Hematopoietic multipotent progenitor cell treated with erythropoietin and hydrocortisone succinate and interleukin-3 and kit ligand, for 8 days (in vitro differentiated cells): ENCODE results near the gene IFI27L1.

Experiments
- DNase-seq: peaks from one replicate; pipeline ENCODE4 v3.0.0-alpha.2; 2015

IFI27L1 gene

DNA sequence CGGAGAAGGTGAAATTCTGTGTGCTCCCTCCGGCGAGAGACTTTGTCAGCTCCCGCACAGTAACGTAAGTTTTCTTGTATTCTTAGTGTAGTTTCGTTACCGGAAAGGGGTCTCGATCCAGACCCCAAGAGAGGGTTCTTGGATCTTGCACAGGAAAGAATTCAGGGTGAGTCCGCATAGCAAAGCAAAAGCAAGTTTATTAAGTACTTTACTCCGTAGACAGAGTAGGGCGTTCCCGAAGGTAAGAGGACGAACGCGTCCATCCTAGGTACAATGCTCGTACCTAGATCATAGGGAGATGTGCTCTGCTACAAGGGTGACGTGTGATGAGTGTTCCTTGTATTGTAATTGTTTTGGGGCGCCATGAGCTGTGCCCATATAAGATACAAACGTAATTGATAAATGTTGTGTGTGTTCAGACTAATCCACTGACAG lies 293 bp downstream of the IFI27L1 start:
- no peak for DNase-seq

GRCh38 chr14:94087891-94088290 lies 6.8 kb downstream of the IFI27L1 start:
- DNase-seq = no peak

- no peak for DNase-seq
Observed at GRCh38 chr14:94088516-94088915, 7.4 kb downstream of the IFI27L1 start.

GRCh38 chr14:94089479-94089878 lies 8.4 kb downstream of the IFI27L1 start:
- no peak for DNase-seq

DNA sequence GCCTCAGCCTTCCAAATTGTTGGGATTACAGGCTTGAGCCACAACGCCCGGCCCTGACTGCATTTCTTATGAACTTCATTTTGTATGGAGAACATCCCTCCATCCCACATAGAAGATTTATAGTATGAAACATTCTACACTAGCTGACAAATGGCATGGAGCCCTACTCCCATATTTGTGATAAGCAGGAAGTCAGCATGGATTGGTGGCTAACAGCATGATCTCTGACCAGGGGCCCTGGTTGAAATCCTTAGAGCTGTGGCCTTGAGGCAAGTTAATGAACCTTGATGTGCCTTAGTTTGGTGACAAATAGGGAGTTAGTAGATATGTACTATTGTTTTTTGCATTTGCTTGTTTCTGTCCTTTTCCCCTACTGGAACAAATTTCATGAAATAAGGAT lies 12.3 kb downstream of the IFI27L1 start:
- no peak for DNase-seq

- DNase-seq = no peak
Observed at GRCh38 chr14:94097091-94097490, 16.0 kb downstream of the IFI27L1 start.

DNA sequence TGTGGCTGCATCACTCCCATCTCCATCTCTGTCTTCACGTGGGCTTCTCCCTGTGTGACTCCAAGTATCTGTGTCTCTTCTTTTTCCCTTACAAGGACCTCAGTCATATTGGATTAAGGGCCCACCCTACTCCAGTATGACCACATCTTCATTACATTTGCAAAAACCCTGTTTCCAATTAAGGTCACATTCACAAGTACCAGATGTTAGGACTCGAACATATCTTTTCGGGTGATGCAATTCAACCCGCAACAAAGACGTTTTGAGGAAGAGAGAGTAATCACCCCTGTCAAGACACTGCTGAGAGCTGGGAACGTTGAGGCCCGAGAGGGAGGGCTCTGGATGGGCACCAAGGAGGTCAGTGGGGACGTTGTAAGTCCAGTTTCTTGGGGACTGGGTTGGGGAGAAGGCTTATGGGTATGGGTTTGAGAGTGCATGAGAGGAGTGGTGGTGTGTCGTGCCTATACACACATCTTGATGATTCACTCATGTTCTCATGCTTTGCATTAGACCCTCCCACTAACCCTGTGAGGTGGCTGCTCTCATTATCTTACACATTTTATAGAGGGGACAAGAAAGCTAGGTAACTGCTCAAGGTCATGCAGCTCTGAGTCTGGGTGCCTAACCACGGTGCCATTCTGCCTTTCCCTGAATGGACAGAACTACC lies 17.3 kb downstream of the IFI27L1 start:
- no peak for DNase-seq

GRCh38 chr14:94099006-94099405 lies 17.9 kb downstream of the IFI27L1 start:
- no peak for DNase-seq

DNA sequence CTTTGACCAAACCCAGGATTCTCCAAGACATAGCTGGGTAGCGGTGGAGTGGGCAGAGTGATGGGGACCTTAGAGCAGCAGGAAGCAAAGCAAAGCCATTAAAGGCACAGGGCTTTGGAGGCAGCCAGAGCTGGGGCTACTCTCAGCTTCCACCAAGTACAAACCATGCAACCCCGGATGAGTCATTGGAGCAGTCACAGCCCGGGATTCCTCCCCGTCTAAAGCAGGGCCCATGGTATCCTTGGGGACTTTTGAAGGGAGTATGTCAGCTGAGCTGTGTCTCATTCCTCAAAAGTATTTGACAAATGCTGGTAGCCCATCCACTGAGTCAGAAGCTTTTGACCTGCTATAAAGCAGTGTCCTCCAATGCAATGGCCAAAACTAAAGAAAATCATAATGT lies 19.7 kb downstream of the IFI27L1 start:
- no peak for DNase-seq

- DNase-seq = no peak
Observed at GRCh38 chr14:94101748-94102147, 20.6 kb downstream of the IFI27L1 start.

GRCh38 chr14:94102768-94103482 lies 21.8 kb downstream of the IFI27L1 start:
- DNase-seq = no peak

DNA sequence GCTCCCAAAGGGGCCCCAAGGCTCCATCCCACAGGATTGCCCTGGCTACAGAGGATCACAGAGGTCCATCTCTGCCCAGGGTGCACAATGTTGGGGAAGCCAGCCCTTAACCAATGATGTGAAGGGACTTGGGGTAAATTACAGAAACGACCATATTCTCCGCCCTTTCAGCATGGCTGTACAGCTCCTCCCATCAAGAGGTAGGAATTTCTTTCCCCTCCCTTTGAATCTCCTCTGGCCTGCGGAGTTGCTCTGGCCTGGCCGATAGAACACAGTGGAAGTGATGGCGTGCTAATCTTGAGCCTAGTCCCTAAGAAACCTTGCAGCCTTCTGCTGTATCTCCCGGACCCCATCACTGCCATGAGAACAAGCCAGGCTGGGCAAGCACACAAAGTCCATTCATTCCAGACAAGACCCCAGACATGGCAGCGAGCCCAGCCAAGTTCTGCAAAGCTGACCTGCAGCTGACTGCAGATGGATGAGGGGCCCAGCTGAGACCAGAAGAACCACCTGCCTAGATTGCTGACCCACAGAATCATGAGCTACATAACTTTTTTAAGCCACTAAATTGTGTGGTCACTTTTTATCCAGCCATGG lies 22.5 kb downstream of the IFI27L1 start:
- no peak for DNase-seq

- no peak for DNase-seq
Observed at GRCh38 chr14:94104731-94105130, 23.6 kb downstream of the IFI27L1 start.

DNA sequence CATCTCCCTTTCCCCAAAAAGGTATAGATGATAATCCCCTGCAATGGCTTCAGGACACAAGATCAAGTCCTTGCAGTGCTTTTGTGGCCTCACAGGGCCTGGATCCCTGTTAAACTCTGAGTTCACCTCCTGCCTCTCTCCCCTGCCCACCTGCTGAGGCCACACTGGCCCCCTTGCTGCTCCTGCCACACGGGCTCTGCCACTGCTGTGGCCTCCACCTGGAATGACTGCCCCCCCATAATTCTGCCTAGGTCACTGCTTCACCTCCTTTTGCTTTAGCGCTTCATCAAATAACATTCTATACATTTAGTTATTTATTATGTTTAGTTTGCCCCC lies 28.8 kb downstream of the IFI27L1 start:
- DNase-seq = no peak

GRCh38 chr14:94110552-94111181 lies 29.6 kb downstream of the IFI27L1 start, which contains the start of gene IFI27:
Gene IFI27, plus strand, starts transcription at chr14:94110736.
- peak; percentile 87 for DNase-seq

- DNase-seq = no peak
Observed at GRCh38 chr14:94111276-94112095, 30.4 kb downstream of the IFI27L1 start.

DNA sequence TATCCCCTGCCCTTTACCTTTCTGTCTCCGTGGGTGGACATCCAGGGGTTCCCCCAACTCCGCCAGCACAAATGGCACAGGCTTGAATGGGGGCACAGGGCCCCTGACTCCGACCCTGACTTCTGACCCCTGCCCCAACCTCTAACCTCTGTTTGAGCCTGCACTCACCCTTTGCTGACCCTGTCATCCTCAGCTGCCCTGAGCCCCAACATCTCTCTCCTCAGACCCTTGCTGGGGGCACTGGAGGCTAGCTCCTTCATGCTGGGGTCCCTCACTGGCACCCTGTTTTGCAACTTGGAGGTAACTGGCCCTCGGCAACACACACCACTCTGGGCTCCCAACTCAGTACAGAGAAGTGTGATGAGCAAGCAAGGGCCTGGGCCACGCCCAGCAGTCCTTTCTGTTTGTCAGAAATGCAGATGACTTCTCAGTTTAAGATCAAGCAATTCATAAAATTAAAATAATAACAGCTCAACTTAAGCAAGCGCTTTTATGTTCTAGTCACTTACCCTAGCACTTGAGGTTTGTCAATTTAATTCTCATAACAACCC lies 31.5 kb downstream of the IFI27L1 start:
- no peak for DNase-seq

DNA sequence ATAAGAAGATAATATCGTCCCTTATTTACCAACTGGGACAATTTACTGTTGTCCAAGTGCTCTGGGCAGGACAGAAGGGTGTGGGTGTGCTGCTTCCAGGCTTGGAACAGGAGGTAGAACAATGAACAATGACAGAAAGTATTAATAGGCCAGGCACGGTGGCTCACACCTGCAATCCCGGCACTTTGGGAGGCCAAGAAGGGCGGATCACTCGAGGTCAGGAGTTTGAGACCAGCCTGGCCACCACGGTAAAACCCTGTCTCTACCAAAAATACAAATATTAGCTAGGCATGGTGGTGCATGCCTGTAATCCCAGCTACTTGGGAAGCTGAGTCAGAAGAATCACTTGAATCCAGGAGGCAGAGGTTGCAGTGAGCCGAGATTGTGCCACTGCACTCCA lies 32.0 kb downstream of the IFI27L1 start:
- DNase-seq = no peak

DNA sequence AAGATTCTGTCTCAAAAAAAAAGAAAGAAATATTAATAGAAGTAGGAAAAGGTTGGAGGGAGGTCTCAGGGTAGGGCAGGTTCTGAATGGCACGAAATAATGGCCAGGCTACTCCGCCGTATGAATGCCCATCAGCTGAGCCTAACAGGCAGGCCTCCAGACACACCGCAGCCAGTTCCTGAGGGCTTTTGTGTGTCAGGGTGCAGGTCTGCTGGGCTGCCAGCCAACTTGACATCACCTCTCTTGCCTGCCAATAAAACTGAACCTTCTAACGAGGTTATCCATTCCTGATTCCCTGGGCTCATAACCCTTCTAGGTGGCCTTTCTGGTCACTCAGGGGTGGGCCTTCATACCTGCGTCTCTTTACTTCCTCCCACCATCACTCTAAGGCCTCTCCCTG lies 32.4 kb downstream of the IFI27L1 start:
- DNase-seq = no peak

GRCh38 chr14:94113908-94114588 lies 32.9 kb downstream of the IFI27L1 start:
- no peak for DNase-seq

DNA sequence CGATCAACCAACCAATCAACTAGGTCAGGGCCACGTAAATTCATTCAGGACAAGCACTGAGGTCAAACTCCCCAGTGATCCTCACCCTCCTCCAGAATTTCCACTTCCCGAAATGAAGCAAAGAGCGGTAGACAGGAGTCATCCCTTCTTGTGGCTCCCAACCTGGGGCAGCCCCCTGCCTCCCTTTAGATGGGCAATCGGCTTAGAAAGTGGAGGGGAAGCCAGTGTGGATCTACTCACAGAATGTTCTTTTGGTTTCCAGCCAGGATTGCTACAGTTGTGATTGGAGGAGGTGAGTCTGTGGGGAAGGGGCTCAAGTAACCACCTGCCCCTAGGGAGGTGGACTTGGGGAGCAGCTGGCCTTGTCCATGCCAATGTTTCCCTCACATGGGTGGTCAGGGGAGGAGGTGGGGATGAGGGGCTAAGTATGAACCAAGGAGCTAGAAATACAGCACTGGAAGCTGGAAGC lies 33.5 kb downstream of the IFI27L1 start:
- no peak for DNase-seq

- peak; percentile 82 for DNase-seq
Observed at GRCh38 chr14:94115058-94115591, 34.0 kb downstream of the IFI27L1 start.
